ENCODE measurements around the gene HOXD1.

GRCh38 chr2:176164611-176165369 is 23.7 kb upstream of the HOXD1 start:
- TF ChIP-seq POLR2AphosphoS5 (IDR thresholded peaks at IDR 0.05; ENCODE audit: borderline replicate concordance, low read depth, low read length) (no peak), EZH2 (IDR thresholded peaks at IDR 0.05) (no peak), FOXP2 (optimal IDR thresholded peaks at IDR 0.05; ENCODE audit: control extremely low read depth, extremely low read length, insufficient read depth) (no peak)

Data from SK-N-MC (cell line).